Psoas muscle (tissue), 8 donors: ENCODE data around the gene CADM4. TPM values are rescaled to one million over a fixed set of nuclear protein-coding genes. Genes with fewer than 3 reads are reported as not detected.

Source experiments
- ATAC-seq, 4 donors: fragments of 200-7000 bp; cut with Tn5 transposase; one replicate each; pipeline ENCODE4 v1.9.1; 2020; ENCODE audit warnings: moderate library complexity in 3 of 4, mild to moderate bottlenecking in 2 of 4
- DNase-seq, 2 donors: peaks; one replicate each; pipeline ENCODE4 v3.0.0-alpha.2; 2020
- H3K27ac ChIP-seq: fragments of 200-600 bp; one replicate; pipeline ENCODE4 v1.8.0; 2022
- H3K27me3 ChIP-seq, 3 donors: fragments of 200-600 bp in 1 of 3; one replicate each; pipeline versions ENCODE4 v1.6.1 to v1.8.0; 2013 to 2022; ENCODE audit warnings: low read length in 2 of 3, mild to moderate bottlenecking in 2 of 3, moderate library complexity in 1 of 3; ENCODE audit not compliant: insufficient read depth in 3 of 3
- H3K36me3 ChIP-seq, 2 donors: fragments of 200-600 bp in 1 of 2; one replicate each; pipeline versions ENCODE4 v1.6.1 to v1.8.0; 2013 to 2022; ENCODE audit warnings: low read depth in 1 of 2, mild to moderate bottlenecking in 1 of 2, moderate library complexity in 1 of 2; ENCODE audit not compliant: insufficient read depth in 1 of 2
- H3K4me1 ChIP-seq: fragments of 200-600 bp; one replicate; pipeline ENCODE4 v1.8.0; 2022
- H3K4me3 ChIP-seq: fragments of 200-600 bp; one replicate; pipeline ENCODE4 v1.8.0; 2022; ENCODE audit warnings: mild to moderate bottlenecking
- H3K9me3 ChIP-seq: fragments of 200-600 bp; one replicate; pipeline ENCODE4 v1.8.0; 2022
- CTCF ChIP-seq: fragments of 200-600 bp; IDR thresholded peaks from one replicate; pipeline ENCODE4 v1.8.0; 2022; ENCODE audit warnings: antibody characterized with exemption
- WGBS, 3 donors: extraction: QIAGEN DNeasy Blood & Tissue Kit; methylation state at CpG; one replicate each; pipeline versions ENCODE4 v1.1.6 to v1.1.7; 2013; 5-methylcytosine and 5-hydroxymethylcytosine counted together
- intact Hi-C, 2 donors: fragments of 100-400 bp; cut with DNase I; formaldehyde crosslinking; loops; one replicate each; pipeline versions ENCODE4 v1.11.0 to v1.14.2; 2022
- polyA plus RNA-seq, 3 donors: library from polyadenylated mRNA; stranded (reverse); fragments of 200-250 nt; gene quantifications; one replicate each; pipeline ENCODE4 v1.2.3, GENCODE V29; 2013
- total RNA-seq, 4 donors: library from RNA; stranded (reverse); fragmentation: NEBNext Ultra II Directional in 2 of 4; extraction: Animal tissue kit (Norgen Biotek cat#: 25700) in 2 of 4; gene quantifications; one replicate each; pipeline versions ENCODE4 v1.2.1 to v1.2.4, GENCODE V29; 2021 to 2023
- donor health status: healthy with polysubstance abuse.
- donor health status: DM: no; HTN: no; CAD: no; lungs with moderate emphysema.
- donor health status: Bipolar disorder and iron deficiency.
- donor health status: healthy.
- donor health status: DM: yes; HTN: yes; CAD: no.
- donor health status: DM: no; HTN: no; CAD: no.
- donor health status: DM: no; HTN: no; CAD: no.
- donor health status: DM: yes; HTN: yes; CAD: no.

Gene CADM4
- total and polyA plus RNA-seq, 7 donors: 1.8 to 10.6 (median 4.4) TPM

DNA sequence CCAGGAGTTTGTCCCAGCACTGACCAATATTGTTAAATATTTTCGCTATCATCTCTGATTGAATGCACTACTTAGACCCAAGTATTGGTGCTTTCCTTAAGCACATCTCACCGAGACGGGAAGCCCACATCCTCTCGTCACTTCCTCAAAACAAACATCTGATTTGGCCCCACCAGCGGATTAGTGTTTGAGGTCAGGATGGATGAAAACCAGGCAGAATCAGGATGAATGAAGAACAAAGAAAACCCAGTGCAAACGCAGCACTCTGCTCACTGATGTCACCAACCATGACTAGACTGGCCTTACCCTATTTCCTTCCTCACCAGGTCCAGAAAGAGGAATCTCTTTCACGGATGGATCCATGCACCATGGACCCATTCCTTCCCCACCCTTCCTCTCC lies 24.4 kb upstream of the CADM4 start:
- 60 to 65% (median 65%) methylated on average over 7 of the region's 7 CpGs for WGBS, 3 donors
- no peak for DNase-seq

GRCh38 chr19:43662487-43662886 lies 22.8 kb upstream of the CADM4 start:
- ATAC-seq: no peak
- no peak for TF ChIP-seq CTCF
- intact Hi-C loops: no loop called here
- Histone ChIP-seq H3K9me3 (peaks cover 6% of the 10 kb centered on the region), H3K4me3 (no peak overlapping the region), H3K27ac (no peak overlapping the region), H3K4me1 (no peaks in the 10 kb centered on the region), H3K27me3 (peaks cover 0 to 16% (median 0%) of the 10 kb centered on the region in 3 donors), H3K36me3 (no peaks in the 10 kb centered on the region)
- DNase-seq: no peak
- 92 to 93% (median 92%) methylated on average over 6 of the region's 6 CpGs for WGBS, 3 donors

More for the DNA sequence above, 24.4 kb upstream of the CADM4 start:
- Histone ChIP-seq H3K9me3 (no peaks in the 10 kb centered on the region), H3K27ac (no peak overlapping the region), H3K36me3 (no peaks in the 10 kb centered on the region), H3K27me3 (peaks cover 0 to 27% (median 0%) of the 10 kb centered on the region in 3 donors), H3K4me1 (no peaks in the 10 kb centered on the region), H3K4me3 (no peak overlapping the region)
- no peak for ATAC-seq
- intact Hi-C loops: no loop called here
- TF ChIP-seq CTCF: no peak

- H3K27ac ChIP-seq: no peak overlapping the region
- no peaks in the 10 kb centered on the region for H3K4me1 ChIP-seq
- intact Hi-C loops: no loop called here
These were observed 21.3 kb upstream of the CADM4 start for GRCh38 chr19:43660971-43661360.

DNA sequence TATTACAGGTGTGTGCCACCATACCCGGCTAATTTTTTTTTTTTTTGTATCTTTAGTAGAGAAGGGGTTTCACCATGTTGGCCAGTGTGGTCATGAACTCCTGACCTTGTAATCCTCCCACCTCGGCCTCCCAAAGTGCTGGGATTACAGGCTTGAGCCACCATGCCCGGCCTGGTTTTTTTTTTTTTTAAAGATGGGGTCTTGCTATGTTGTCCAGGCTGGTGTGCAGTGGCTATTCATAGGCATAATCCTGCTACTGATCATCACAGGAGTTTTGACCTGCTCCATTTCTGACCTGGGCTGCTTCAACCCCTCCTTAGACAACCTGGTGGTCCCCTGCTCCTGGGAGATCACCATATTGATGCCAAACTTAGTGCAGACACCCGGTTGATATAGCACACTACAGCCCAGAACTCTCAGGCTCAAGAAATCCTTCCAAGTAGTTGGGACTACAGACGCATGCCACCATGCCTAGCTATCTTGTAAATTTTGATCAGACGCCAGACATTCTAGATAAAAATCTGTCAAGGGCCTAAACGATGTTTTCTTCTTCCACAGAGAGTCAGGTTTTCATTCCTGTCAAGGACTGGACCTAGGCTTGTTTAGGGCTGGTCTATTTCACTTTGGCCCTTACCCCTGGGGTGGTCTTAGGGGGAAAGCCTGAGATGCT lies 20.8 kb upstream of the CADM4 start:
- Histone ChIP-seq H3K27ac (no peak overlapping the region), H3K36me3 (no peaks in the 10 kb centered on the region), H3K27me3 (no peaks in the 10 kb centered on the region), H3K4me1 (no peaks in the 10 kb centered on the region), H3K4me3 (no peak overlapping the region), H3K9me3 (peaks cover 6% of the 10 kb centered on the region)
- intact Hi-C loops: no loop called here
- ATAC-seq (no peak), DNase-seq (no peak)
- TF ChIP-seq CTCF: no peak
- 82 to 94% (median 92%) methylated on average over 7 of the region's 7 CpGs for WGBS, 3 donors

More at GRCh38 chr19:43660971-43661360, 21.3 kb upstream of the CADM4 start:
- WGBS, 3 donors: 86 to 93% (median 88%) methylated on average over 6 of the region's 6 CpGs
- DNase-seq (no peak), ATAC-seq (no peak)
- Histone ChIP-seq H3K9me3 (peaks cover 6% of the 10 kb centered on the region), H3K4me3 (no peak overlapping the region), H3K36me3 (no peaks in the 10 kb centered on the region), H3K27me3 (peaks cover 0 to 3% (median 0%) of the 10 kb centered on the region in 3 donors)
- no peak for TF ChIP-seq CTCF

DNA sequence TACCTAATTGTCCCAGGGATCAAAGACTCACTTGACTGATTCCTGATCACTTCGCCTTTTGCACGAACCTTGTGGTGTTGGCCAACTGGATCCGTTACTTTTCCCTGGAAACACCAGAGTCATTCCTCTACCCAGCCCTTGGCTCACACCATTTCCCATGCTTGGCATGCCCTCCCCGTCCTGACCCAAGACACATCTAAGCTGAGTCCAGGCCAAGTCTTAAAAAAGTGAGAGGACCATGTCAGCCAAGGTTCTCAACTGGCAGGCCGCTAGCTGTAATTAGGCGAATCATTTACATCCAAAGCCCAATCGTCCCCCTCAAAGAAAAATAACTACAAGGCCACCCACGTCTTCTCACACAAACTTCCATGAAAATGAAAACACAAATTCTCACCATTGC lies 18.8 kb upstream of the CADM4 start:
- 85 to 90% (median 87%) methylated on average over 8 of the region's 8 CpGs for WGBS, 3 donors
- TF ChIP-seq CTCF: no peak
- DNase-seq (no peak), ATAC-seq (no peak)
- no peak overlapping the region for H3K4me3 ChIP-seq
- no peaks in the 10 kb centered on the region for H3K27me3 ChIP-seq
- H3K27ac ChIP-seq: no peak overlapping the region
- H3K9me3 ChIP-seq: peaks cover 6% of the 10 kb centered on the region
- H3K4me1 ChIP-seq: no peaks in the 10 kb centered on the region
- H3K36me3 ChIP-seq: no peaks in the 10 kb centered on the region
- intact Hi-C loops: loop anchor here (10.0 kb wide), 1 partner anchor 214 kb away; no protein-coding TSS in a partner anchor
